CD4-positive, CD25-positive, alpha-beta regulatory T cell (primary cell): ENCODE results near the gene CFAP100. TPM values are rescaled to one million over a fixed set of nuclear protein-coding genes. Genes with fewer than 3 reads are reported as not detected.

Source experiments
- polyA plus RNA-seq, 4 donors: library from polyadenylated mRNA; unstranded; fragments of 300-500 nt; fragmentation: Illumina TruSeq; gene quantifications; one replicate each; pipeline ENCODE4 v1.2.3, GENCODE V29; 2021
- total RNA-seq: library from RNA; stranded (reverse); gene quantifications from one replicate; pipeline ENCODE4 v1.2.3, GENCODE V29; 2022

The CFAP100 gene
- total and polyA plus RNA-seq, 5 donors from 2014 or later, result not detected

Other genes with a start within 250 kb of the CFAP100 start
- gene ALDH1L1, start 214.3 kb upstream of the CFAP100 start, total RNA-seq, result not detected
- gene ALDH1L1, start 214.3 kb upstream of the CFAP100 start, polyA plus RNA-seq, result under 1 TPM in 1 of 4 donors, not detected in 3; 0.08 TPM
- gene KLF15, start 37.5 kb upstream of the CFAP100 start, total RNA-seq, result not detected
- not detected for gene KLF15, start 37.5 kb upstream of the CFAP100 start, polyA plus RNA-seq
- gene ZXDC, start 81.0 kb downstream of the CFAP100 start, total RNA-seq, result 59.8 TPM
- 10 to 100 TPM; 11.4 to 16.3 (median 12.4) TPM for gene ZXDC, start 81.0 kb downstream of the CFAP100 start, polyA plus RNA-seq
- gene UROC1, start 122.9 kb downstream of the CFAP100 start, total RNA-seq, result not detected
- gene UROC1, start 122.9 kb downstream of the CFAP100 start, polyA plus RNA-seq, result not detected
- not detected for gene CHST13, start 129.2 kb downstream of the CFAP100 start, total RNA-seq
- gene CHST13, start 129.2 kb downstream of the CFAP100 start, polyA plus RNA-seq, result not detected
- not detected for gene C3orf22, start 164.0 kb downstream of the CFAP100 start, total RNA-seq
- not detected for gene C3orf22, start 164.0 kb downstream of the CFAP100 start, polyA plus RNA-seq